Measurements from ENCODE around the gene WDR64. TPM values are rescaled to one million over a fixed set of nuclear protein-coding genes. Genes with fewer than 3 reads are reported as not detected.
"Not testable (repeated sequence)": the region's sequence is repeated elsewhere in the genome, so short reads cannot be mapped to it uniquely, and the experiment has no call there.

WDR64 gene
- total RNA-seq, 2 experiments from 2014 or later: 0.13 TPM; not detected in 1

- ChIA-PET CTCF (no interaction called here), POLR2A (no interaction called here)
- Mint-ChIP-seq H3K27ac (no peak overlapping the region), H3K27me3 (peaks cover 4% of the 10 kb centered on the region), H3K9me3 (no peaks in the 10 kb centered on the region), H3K36me3 (ENCODE audit: low read depth) (no peaks in the 10 kb centered on the region), H3K4me3 (no peak overlapping the region), H3K4me1 (no peaks in the 10 kb centered on the region)
- DNase-seq: no peak
Observed at GRCh38 chr1:241717975-241718374, 65.9 kb downstream of the WDR64 start.

- H3K36me3 Mint-ChIP-seq (ENCODE audit: low read depth): no peaks in the 10 kb centered on the region
- H3K9me3 Mint-ChIP-seq: no peaks in the 10 kb centered on the region
- no peak overlapping the region for H3K4me3 Mint-ChIP-seq
- ChIA-PET CTCF (no interaction called here), POLR2A (no interaction called here)
- no peak overlapping the region for H3K27ac Mint-ChIP-seq
- H3K4me1 Mint-ChIP-seq: no peaks in the 10 kb centered on the region
- no peak for DNase-seq
- peaks cover 4% of the 10 kb centered on the region for H3K27me3 Mint-ChIP-seq
Observed at GRCh38 chr1:241721011-241721410, 68.9 kb downstream of the WDR64 start.

GRCh38 chr1:241722947-241723346 lies 70.9 kb downstream of the WDR64 start:
- H3K9me3 Mint-ChIP-seq: no peaks in the 10 kb centered on the region
- no peaks in the 10 kb centered on the region for H3K4me1 Mint-ChIP-seq
- H3K4me3 Mint-ChIP-seq: no peak overlapping the region
- H3K27me3 Mint-ChIP-seq: peaks cover 7% of the 10 kb centered on the region
- CTCF ChIA-PET: no interaction called here
- H3K27ac Mint-ChIP-seq: no peak overlapping the region
- no peaks in the 10 kb centered on the region for H3K36me3 Mint-ChIP-seq (ENCODE audit: low read depth)
- no peak for DNase-seq
- POLR2A ChIA-PET: no interaction called here

GRCh38 chr1:241724741-241725356 lies 72.8 kb downstream of the WDR64 start:
- Mint-ChIP-seq H3K36me3 (ENCODE audit: low read depth) (no peaks in the 10 kb centered on the region), H3K9me3 (no peaks in the 10 kb centered on the region), H3K4me1 (no peaks in the 10 kb centered on the region), H3K27me3 (peaks cover 9% of the 10 kb centered on the region), H3K27ac (no peak overlapping the region), H3K4me3 (no peak overlapping the region)
- CTCF ChIA-PET: no interaction called here
- POLR2A ChIA-PET: no interaction called here
- no peak for DNase-seq

GRCh38 chr1:241730031-241730430 lies 78.0 kb downstream of the WDR64 start:
- no peak overlapping the region for H3K27ac Mint-ChIP-seq
- no peaks in the 10 kb centered on the region for H3K9me3 Mint-ChIP-seq
- H3K4me3 Mint-ChIP-seq: no peak overlapping the region
- CTCF ChIA-PET: no interaction called here
- H3K27me3 Mint-ChIP-seq: peaks cover 10% of the 10 kb centered on the region
- DNase-seq: no peak
- POLR2A ChIA-PET: no interaction called here
- no peaks in the 10 kb centered on the region for H3K4me1 Mint-ChIP-seq
- H3K36me3 Mint-ChIP-seq (ENCODE audit: low read depth): no peaks in the 10 kb centered on the region

- POLR2A ChIA-PET: no interaction called here
- Mint-ChIP-seq H3K27me3 (peaks cover 13% of the 10 kb centered on the region), H3K4me1 (no peaks in the 10 kb centered on the region), H3K27ac (no peak overlapping the region), H3K36me3 (ENCODE audit: low read depth) (no peaks in the 10 kb centered on the region), H3K4me3 (no peak overlapping the region), H3K9me3 (no peaks in the 10 kb centered on the region)
- CTCF ChIA-PET: no interaction called here
- no peak for DNase-seq
Observed at GRCh38 chr1:241733899-241734298, 81.8 kb downstream of the WDR64 start.

GRCh38 chr1:241734533-241734932 lies 82.5 kb downstream of the WDR64 start:
- POLR2A ChIA-PET: no interaction called here
- Mint-ChIP-seq H3K27ac (no peak overlapping the region), H3K4me3 (no peak overlapping the region)

GRCh38 chr1:241735493-241735926 lies 83.4 kb downstream of the WDR64 start:
- H3K9me3 Mint-ChIP-seq; H3K27me3 Mint-ChIP-seq; H3K4me3 Mint-ChIP-seq; H3K36me3 Mint-ChIP-seq (ENCODE audit: low read depth); DNase-seq; CTCF ChIA-PET; H3K4me1 Mint-ChIP-seq; POLR2A ChIA-PET; H3K27ac Mint-ChIP-seq: not testable (repeated sequence)

More at GRCh38 chr1:241734533-241734932, 82.5 kb downstream of the WDR64 start:
- H3K9me3 Mint-ChIP-seq: no peaks in the 10 kb centered on the region
- no peaks in the 10 kb centered on the region for H3K4me1 Mint-ChIP-seq
- no peak for DNase-seq
- H3K36me3 Mint-ChIP-seq (ENCODE audit: low read depth): no peaks in the 10 kb centered on the region
- H3K27me3 Mint-ChIP-seq: peaks cover 9% of the 10 kb centered on the region
- CTCF ChIA-PET: no interaction called here

GRCh38 chr1:241736387-241736786 lies 84.3 kb downstream of the WDR64 start:
- Mint-ChIP-seq H3K27ac (no peak overlapping the region), H3K27me3 (peaks cover 8% of the 10 kb centered on the region), H3K4me3 (no peak overlapping the region), H3K36me3 (ENCODE audit: low read depth) (no peaks in the 10 kb centered on the region), H3K4me1 (no peaks in the 10 kb centered on the region), H3K9me3 (no peaks in the 10 kb centered on the region)
- ChIA-PET CTCF (no interaction called here), POLR2A (no interaction called here)
- DNase-seq: no peak

GRCh38 chr1:241738284-241739078 lies 86.4 kb downstream of the WDR64 start:
- no peaks in the 10 kb centered on the region for H3K9me3 Mint-ChIP-seq
- ChIA-PET CTCF (no interaction called here), POLR2A (no interaction called here)
- no peaks in the 10 kb centered on the region for H3K4me1 Mint-ChIP-seq
- no peak for DNase-seq
- H3K36me3 Mint-ChIP-seq (ENCODE audit: low read depth): no peaks in the 10 kb centered on the region
- H3K27me3 Mint-ChIP-seq: peaks cover 7% of the 10 kb centered on the region
- no peak overlapping the region for H3K4me3 Mint-ChIP-seq
- H3K27ac Mint-ChIP-seq: no peak overlapping the region

GRCh38 chr1:241742084-241742483 lies 90.0 kb downstream of the WDR64 start:
- no peaks in the 10 kb centered on the region for H3K36me3 Mint-ChIP-seq (ENCODE audit: low read depth)
- no peaks in the 10 kb centered on the region for H3K4me1 Mint-ChIP-seq
- H3K9me3 Mint-ChIP-seq: no peaks in the 10 kb centered on the region
- no peak overlapping the region for H3K27ac Mint-ChIP-seq
- ChIA-PET CTCF (no interaction called here), POLR2A (no interaction called here)
- no peak for DNase-seq
- H3K4me3 Mint-ChIP-seq: no peak overlapping the region
- peaks cover 4% of the 10 kb centered on the region for H3K27me3 Mint-ChIP-seq

GRCh38 chr1:241744591-241744990 lies 92.5 kb downstream of the WDR64 start:
- no peaks in the 10 kb centered on the region for H3K9me3 Mint-ChIP-seq

GRCh38 chr1:241747992-241748391 lies 95.9 kb downstream of the WDR64 start:
- Mint-ChIP-seq H3K27ac (no peak overlapping the region), H3K36me3 (ENCODE audit: low read depth) (no peaks in the 10 kb centered on the region), H3K27me3 (peaks cover 1% of the 10 kb centered on the region), H3K4me1 (no peaks in the 10 kb centered on the region), H3K4me3 (no peak overlapping the region), H3K9me3 (no peaks in the 10 kb centered on the region)
- no peak for DNase-seq
- ChIA-PET CTCF (no interaction called here), POLR2A (no interaction called here)

More at GRCh38 chr1:241744591-241744990, 92.5 kb downstream of the WDR64 start:
- H3K4me1 Mint-ChIP-seq: no peaks in the 10 kb centered on the region
- no peak overlapping the region for H3K27ac Mint-ChIP-seq
- peaks cover 1% of the 10 kb centered on the region for H3K27me3 Mint-ChIP-seq
- no peak for DNase-seq
- ChIA-PET CTCF (no interaction called here), POLR2A (no interaction called here)
- H3K36me3 Mint-ChIP-seq (ENCODE audit: low read depth): no peaks in the 10 kb centered on the region
- no peak overlapping the region for H3K4me3 Mint-ChIP-seq
